HCEC 1CT (cell line): ENCODE data around the gene ERF.
A peak's percentile ranks its signal among the peaks of the same experiment; 100 is the strongest.

Experiments
- DNase-seq: peaks from one replicate; pipeline ENCODE4 v3.0.0-alpha.2; 2017

Gene ERF

GRCh38 chr19:42234364-42234763 lies 20.6 kb downstream of the ERF start:
- DNase-seq, result no peak

- DNase-seq, result no peak
Measured at GRCh38 chr19:42233678-42234292, 21.1 kb downstream of the ERF start.

DNA sequence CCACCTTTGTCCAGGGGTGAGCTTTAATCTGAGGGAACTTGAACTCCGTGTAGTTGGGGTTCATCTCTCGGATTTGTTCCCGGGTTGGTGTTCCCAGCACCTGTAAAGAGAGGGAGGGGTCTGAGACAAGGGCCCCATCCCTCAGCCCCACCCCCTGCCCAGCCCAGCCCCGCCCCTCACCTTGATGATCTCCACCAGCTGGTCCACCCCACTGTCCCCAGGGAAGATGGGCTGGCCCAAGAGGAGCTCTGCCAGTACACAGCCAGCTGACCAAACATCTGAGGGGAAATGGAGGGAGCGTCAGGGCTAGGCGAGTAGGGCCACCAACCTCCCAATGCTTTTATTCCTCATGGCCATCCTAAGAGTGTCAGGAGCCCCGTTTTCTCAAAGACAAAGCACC lies 21.8 kb downstream of the ERF start:
- DNase-seq, result no peak

DNA sequence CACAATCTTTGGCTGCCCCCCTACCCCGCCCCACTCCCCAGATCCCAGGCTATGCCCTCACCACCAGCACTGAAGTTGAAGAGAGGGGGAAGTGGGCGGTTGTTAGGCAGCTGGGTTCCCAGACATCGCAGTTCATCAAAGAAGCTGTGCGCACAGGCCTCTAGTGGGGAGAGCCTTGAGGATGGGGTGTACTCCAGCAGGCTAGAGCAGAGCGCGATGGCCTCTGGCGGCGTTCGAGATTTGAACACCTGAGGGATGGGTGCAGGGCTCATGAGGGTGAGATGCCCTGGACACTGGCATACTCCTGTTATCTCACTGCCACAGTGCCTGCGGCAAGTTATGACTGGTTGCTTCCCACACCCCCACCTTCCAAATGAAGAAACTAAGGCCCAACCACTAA lies 22.5 kb downstream of the ERF start:
- DNase-seq, result no peak

DNA sequence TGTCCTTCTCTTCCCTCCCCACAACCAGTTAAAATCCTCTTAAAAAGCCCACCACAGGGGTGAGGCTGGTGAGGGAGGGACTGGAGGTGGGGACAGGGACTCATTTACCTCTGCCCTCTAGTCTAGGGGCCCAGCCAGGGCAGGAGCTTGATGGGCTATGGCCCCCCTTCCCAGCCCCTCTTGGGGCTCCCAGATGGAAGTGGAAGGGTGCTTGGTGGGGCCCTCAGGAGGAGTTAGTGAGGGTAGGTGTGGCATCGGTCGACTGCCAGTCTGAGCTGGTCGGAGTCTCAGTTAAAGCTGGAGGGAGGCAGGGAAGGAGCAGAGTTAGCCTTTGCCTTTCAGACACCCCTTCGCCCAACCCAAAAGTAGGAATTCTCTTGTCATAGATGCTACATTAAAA lies 24.4 kb downstream of the ERF start:
- no peak for DNase-seq

GRCh38 chr19:42229855-42230351 lies 25.0 kb downstream of the ERF start:
- no peak for DNase-seq

DNA sequence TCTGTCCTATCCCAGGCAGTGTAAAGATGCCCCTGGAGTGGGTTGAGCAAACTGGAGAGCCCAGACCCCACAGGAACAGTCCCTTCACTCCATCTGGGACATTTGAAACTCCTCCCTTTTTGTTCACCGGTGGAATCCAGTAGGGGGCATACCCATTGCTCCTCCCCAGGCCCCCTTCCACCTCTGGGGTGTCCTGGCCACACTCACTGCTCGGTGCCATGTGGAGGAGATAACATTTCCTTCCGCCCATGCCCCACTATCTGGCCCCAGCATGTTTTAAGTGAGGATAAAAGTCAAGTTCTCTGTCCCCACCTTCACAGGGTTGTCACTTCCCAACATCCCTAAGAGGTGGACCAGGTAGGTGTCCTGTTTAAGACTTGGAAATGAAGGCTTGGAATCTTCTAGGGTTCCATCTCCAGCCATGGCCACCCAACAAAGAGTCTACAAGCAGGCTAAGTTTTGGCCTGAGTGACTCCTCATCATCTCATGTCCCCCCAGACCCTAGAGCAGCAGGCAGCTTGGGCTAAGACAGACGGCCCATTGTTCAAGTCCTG lies 25.6 kb downstream of the ERF start:
- DNase-seq, result no peak

- DNase-seq, result no peak
Measured at GRCh38 chr19:42228641-42229040, 26.3 kb downstream of the ERF start.

DNA sequence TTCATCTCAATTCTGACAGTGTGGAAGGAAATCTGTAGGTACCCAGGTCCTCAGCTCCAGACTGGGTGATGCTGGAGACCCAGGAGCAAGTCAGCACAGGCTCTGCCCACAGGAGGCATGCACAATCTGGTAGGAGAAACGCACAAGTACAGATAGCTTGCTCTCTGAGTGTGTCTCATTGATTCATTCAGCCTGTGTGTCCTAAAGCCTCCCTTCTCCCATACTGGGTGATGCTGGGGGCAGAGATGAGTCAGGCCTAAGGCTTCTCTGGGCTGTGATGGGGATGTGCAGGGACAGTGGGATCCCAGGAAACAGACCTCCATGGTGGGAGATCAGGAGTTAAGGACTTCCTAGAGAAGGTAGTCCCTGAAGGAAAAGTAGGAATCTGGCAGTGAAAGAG lies 28.0 kb downstream of the ERF start:
- DNase-seq, result no peak

- no peak for DNase-seq
Measured at GRCh38 chr19:42225718-42226292, 29.1 kb downstream of the ERF start.

DNA sequence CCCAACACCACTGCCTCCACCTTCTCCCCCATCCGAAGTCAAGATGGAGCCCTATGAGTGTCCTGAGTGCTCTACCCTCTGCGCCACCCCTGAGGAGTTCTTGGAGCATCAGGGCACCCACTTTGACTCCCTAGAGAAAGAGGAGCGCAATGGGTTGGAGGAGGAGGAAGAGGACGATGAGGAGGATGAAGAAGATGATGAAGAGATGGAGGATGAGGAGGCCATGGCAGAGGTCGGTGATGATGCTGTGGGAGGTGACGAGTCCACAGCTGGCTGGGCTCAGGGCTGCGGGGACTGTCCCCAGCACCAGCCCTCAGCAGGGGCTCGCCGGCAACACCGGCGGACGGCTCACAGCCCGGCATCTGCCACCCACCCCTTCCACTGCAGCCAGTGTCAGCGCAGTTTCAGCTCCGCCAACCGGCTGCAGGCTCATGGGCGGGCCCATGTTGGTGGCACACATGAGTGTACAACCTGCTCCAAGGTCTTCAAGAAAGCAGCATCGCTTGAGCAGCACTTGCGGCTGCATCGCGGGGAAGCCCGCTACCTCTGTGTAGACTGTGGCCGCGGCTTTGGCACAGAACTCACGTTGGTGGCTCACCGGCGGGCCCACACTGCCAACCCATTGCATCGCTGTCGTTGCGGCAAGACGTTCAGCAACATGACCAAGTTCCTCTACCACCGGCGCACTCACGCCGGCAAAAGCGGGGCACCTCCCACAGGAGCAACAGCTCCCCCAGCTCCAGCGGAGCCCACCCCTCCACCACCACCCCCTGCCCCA lies 29.8 kb downstream of the ERF start:
- no peak for DNase-seq

GRCh38 chr19:42220751-42221097 lies 34.2 kb downstream of the ERF start:
- DNase-seq, result no peak

GRCh38 chr19:42219812-42220750 lies 34.8 kb downstream of the ERF start, which contains the start of gene ZNF526:
TSS of gene ZNF526 (plus strand) at chr19:42220312. CDS start at chr19:42224404, 4,092 bp downstream.
- peak; percentile 96 for DNase-seq

- DNase-seq, result peak; percentile 97
Measured at GRCh38 chr19:42217520-42218437, 37.1 kb downstream of the ERF start, which contains the start of gene DEDD2. TSS of gene DEDD2 (minus strand) at chr19:42217677. CDS start at chr19:42217007, 670 bp downstream.

- peak; percentile 23 for DNase-seq
Measured at GRCh38 chr19:42216653-42217519, 38.0 kb downstream of the ERF start.

DNA sequence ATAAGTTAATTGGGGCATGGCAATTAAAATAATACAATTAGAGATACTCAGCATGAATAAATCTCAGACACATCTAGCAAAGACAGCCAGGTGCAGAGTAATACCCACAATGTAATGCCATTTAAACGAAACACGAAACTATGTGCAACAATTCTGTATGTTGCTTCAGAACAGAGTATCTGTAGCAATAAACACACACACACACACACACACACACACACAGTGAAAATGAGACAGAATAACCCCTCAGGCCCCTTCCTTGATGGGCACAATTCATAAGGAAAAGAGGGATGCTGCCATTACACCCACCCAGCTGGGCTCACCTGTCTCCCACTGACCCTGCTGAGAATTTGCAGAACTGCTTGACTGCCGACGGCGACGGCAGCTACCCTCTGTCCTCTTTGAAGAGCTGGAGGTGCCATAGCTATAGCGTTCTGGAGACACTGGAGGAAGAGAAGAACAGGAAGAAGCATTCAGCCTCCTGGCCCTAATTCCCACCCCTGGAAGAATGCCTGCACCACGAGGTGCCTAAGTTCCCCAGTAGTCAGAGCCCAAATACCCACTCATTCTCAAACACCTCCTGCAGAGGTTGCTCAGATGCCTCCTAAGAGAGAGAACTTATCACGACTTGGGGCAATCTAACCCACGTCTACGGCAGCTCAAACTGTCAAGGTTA lies 40.0 kb downstream of the ERF start:
- no peak for DNase-seq

GRCh38 chr19:42212886-42213285 lies 42.0 kb downstream of the ERF start:
- no peak for DNase-seq

DNA sequence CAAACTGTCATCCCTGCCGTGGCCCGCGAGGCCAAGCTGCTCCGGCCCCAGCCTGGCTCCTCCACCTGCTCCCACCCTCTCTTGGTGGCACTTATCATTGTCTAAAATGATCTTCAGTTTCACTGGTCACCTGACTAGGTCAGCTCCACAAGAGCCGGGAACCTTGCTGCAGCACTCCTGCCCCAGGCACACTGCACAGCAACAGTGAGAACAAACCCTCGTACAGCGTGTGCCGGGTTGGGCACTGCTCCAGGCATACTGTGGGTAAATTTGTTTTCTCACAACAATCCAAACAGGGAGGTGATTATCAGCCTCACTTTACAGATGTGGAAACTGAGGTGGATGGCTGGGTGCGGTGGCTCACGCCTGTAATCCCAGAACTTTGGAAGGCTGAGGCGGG lies 46.3 kb downstream of the ERF start:
- DNase-seq, result no peak

DNA sequence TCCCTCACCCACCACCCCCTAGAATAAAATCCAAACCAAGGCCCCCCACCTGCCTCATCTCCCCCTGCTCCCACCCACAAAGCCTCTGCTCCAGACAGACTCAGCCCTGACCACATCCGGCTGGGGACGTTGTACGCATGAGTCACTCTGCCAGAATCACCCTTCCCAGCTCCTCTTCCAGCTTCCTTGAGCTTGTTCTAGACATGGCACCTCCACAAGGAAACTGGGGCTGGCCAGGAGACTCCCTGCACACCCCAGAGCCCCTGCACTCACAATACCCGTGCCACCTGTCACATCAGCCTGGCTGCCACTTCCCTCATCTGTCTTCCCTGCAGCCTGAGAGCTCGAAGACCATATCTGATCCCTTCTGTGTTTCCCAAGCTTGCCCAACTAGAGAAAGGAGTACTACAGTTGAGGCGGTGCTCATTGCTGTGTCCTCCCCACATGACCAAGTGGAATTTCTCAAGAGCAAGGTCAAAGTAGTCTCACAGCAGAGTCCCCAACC lies 47.1 kb downstream of the ERF start:
- DNase-seq, result peak; percentile 84
